Cerebellar cortex (tissue), 1 donor: Measurements from ENCODE around the gene VIL1.

Source experiments
- DNase-seq: peaks from one replicate; pipeline ENCODE4 v3.0.0-alpha.2; 2015; ENCODE audit warnings: low spot score

The VIL1 gene

GRCh38 chr2:218418717-218419458 is at the start of gene VIL1:
VIL1 (plus strand) TSS chr2:218419123; CDS start chr2:218423779, 4,656 bp downstream.
- no peak for DNase-seq

GRCh38 chr2:218369330-218369729 is 49.6 kb upstream of the VIL1 start:
- DNase-seq: no peak

GRCh38 chr2:218370410-218371063 is 48.4 kb upstream of the VIL1 start:
- DNase-seq: no peak

DNA sequence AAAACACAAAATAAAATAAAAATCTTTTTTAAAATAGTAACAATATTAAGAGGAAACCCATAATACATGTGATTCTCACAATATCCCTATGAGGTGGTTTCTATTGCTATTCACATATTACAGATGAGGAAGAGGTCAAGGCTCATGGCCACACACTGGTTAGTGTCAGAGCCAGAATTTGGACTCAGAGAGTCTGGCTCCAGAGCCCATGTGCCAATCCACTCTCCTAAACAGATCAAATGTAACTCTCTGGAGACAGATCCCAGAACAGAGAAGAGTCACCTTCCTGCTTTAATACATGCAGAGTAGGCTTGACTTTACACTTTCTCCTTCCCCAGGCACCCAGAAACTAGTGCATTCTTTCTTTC is 47.0 kb upstream of the VIL1 start:
- DNase-seq: no peak

- no peak for DNase-seq
Measured at GRCh38 chr2:218374795-218375194, 44.1 kb upstream of the VIL1 start.

GRCh38 chr2:218375212-218375611 is 43.7 kb upstream of the VIL1 start:
- DNase-seq: no peak

DNA sequence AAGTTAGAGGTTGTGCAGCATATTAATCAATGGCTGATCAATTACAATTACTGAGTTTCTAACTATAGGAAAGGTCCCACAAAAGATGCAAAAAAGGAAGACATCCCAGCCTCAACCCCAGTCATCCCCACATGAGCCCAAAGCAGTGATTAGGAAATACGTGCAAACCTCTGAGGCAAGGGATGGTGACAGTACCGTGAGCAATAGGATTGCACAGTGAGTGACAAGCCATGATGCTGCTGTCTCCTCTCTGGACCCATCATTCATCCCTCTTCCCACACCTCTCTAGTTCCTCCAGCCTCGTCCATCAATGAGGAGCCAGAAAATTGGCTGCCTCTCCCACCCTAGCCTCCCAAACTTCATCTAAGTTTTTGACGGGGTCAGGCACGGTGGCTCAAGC is 40.9 kb upstream of the VIL1 start:
- no peak for DNase-seq

GRCh38 chr2:218381916-218382366 is 37.0 kb upstream of the VIL1 start, which contains the start of gene SLC11A1:
SLC11A1 (plus strand) TSS chr2:218382273; CDS start chr2:218382369, 96 bp downstream.
- no peak for DNase-seq

GRCh38 chr2:218382785-218383184 is 36.1 kb upstream of the VIL1 start:
- no peak for DNase-seq

DNA sequence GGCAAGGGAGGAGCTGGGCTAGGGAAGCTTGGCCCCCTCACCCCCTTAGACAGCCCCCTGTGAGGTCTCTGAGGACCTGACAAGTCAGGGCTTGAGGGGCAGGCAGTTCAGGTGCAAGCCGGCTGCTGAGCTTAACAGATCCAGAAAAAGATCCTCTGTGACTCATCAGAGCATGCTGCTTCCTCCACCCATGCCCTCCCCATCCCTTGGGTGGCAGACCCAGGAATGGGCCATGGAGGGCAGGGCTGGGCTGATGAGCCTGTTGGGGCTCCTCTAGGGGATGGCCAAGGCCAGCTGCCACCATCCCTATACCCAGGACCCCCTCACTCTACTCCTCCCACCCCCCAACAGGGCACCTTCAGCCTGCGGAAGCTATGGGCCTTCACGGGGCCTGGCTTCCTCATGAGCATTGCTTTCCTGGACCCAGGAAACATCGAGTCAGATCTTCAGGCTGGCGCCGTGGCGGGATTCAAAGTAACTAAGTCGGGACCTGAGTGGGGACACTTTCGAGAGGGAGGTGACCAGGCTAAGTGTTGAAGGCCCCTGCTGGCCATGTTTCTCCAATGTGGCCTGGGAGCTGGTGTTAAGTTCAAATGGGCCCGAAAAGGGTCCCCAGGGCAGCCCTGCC is 34.9 kb upstream of the VIL1 start:
- DNase-seq: no peak

- no peak for DNase-seq
Measured at GRCh38 chr2:218384975-218385374, 33.9 kb upstream of the VIL1 start.

- DNase-seq: no peak
Measured at GRCh38 chr2:218386505-218387368, 32.2 kb upstream of the VIL1 start.

DNA sequence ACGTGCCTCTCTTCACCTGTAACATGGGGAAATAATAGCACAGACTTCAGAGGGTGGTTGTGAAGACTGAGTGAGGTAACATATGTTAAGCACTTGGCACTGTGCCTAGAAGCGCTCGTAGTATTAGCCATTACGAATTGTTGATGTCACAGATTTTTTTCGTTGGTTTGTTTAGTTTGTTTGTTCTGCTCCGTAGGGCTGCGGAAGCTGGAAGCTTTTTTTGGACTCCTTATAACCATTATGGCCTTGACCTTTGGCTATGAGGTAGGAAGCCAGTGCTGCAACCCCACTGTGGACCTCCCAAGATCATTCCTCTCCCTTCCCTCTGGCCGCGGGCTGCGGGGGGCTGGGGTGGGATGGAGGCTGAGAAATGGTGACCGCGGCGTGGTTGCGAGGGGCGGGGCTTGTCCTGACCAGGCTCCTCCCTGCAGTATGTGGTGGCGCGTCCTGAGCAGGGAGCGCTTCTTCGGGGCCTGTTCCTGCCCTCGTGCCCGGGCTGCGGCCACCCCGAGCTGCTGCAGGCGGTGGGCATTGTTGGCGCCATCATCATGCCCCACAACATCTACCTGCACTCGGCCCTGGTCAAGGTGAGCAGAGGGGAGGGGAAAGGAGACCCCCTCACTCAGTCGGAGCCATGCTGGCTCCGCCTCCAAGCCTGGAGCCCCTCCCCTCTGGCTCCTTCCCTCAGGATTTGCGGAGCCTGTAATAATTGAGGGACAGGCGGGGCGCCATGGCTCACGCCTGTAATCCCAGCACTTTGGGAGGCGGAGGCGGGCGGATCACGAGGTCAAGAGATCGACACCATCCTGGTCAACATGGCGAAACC is 31.3 kb upstream of the VIL1 start:
- peak; percentile 50 for DNase-seq

- no peak for DNase-seq
Measured at GRCh38 chr2:218389333-218390150, 29.4 kb upstream of the VIL1 start.

DNA sequence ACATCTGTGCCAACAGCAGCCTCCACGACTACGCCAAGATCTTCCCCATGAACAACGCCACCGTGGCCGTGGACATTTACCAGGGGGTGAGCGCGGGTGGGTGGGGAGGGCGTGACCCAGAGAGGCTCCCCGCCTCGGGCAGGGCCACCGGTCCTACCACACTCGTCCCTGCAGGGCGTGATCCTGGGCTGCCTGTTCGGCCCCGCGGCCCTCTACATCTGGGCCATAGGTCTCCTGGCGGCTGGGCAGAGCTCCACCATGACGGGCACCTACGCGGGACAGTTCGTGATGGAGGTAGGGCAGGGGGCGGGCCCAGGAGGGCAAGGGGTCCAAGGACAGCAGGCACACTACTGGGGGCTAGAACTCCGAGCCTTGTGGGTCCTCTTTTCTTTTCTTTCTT is 27.7 kb upstream of the VIL1 start:
- no peak for DNase-seq

DNA sequence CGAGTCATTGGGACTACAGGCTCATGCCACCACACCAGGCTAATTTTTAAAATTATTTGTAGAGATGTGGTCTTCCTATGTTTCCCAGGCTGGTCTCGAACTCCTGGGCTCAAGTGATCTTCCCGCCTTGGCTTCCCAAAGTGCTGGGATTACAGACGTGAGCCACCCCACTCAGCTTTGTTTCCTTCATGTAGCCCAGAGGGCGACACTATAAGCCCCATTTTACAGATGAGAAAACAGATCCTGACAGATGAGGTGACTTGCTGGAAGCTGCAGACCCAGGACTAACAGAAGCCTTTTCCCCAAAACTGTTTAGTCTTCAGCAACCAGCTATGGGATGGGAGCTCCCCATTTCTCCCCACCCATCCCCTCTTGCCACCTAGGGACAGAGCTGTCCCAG is 26.5 kb upstream of the VIL1 start:
- DNase-seq: no peak

GRCh38 chr2:218392891-218393462 is 25.9 kb upstream of the VIL1 start:
- DNase-seq: no peak

DNA sequence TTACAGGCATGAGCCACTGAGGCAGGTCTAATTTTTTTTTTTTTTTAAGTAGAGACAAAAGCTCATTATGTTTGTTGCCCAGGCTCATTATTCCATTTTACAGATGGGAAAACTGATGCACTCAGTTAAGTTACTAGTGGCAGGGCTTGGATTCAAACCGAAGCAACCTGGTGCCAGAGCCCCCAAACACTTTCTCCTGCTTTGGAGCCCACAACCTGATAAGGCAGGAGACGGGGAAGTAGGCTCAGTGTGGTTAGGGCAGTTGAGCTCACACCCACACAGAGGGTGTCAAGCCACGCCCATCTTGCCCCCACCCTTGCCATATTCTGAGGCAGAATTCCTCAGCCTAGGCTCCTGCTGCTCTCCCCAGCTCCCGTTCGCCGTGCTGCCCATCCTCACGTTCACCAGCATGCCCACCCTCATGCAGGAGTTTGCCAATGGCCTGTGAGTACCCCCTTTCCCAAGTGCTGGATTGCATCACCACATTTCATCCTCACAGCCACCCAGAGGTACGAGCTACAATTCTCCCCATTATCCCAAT is 25.1 kb upstream of the VIL1 start:
- no peak for DNase-seq

DNA sequence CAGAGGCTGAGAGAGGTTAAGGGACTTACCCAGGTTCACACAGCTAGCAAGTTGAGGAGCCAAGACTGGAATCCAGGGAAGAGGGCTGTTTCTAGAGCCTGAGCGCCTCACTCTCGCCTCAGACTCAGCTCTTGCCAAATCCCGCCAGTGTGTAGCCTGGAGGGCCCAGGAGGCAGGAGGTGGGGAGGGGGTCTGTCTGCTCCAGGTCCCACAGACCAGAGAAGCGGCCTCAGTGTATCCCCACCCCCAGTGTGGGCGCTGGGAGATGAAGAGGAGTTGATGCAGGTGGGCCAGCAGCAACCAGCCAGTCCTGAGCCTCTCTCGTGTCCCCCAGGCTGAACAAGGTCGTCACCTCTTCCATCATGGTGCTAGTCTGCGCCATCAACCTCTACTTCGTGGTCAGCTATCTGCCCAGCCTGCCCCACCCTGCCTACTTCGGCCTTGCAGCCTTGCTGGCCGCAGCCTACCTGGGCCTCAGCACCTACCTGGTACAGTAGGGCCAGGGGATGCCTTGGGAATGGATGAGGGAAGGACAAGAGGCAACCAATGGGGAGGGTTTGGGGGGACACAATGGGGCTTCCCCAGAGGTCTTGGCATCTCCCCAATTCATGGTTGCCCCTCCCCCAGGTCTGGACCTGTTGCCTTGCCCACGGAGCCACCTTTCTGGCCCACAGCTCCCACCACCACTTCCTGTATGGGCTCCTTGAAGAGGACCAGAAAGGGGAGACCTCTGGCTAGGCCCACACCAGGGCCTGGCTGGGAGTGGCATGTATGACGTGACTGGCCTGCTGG is 24.4 kb upstream of the VIL1 start:
- no peak for DNase-seq
